Measurements from ENCODE around the gene CYP3A7. TPM values are rescaled to one million over a fixed set of nuclear protein-coding genes. Genes with fewer than 3 reads are reported as not detected.
"Not testable (repeated sequence)": the region's sequence is repeated elsewhere in the genome, so short reads cannot be mapped to it uniquely, and the experiment has no call there.

The CYP3A7 gene
- total RNA-seq, 1 donor from 2014 or later = not detected

DNA sequence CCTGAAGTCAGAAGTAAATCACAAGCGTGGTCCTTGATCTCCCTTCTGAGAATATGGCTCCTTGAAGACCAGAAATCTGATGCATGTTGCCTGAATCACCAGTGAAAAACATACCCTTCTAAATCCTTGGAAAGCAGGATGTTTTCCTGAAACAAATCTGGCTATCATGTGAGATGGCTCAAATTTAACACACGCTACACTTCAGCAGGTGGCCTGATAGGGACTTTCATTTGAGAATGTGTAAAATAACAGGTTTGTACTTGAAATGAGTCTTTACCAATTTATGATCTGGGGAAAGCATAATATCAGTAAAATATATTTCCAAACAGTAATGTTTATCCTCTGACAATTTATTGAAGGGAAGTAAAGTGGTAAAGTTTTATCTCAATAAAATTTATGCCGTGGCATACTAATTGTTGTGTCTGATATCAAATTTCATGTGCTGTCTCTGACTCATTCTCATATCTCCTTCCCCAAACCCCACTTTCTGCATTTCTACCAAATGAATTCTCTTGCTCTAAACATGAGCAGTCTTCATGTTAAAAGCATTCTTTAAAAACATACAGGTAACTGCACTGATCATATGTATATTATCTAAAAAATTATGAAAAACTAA lies 31.6 kb upstream of the CYP3A7 start:
- peaks cover 30% of the 10 kb centered on the region for H3K27me3 Mint-ChIP-seq (ENCODE audit: low read depth)
- no peaks in the 10 kb centered on the region for H3K36me3 Mint-ChIP-seq (ENCODE audit: low read depth)
- DNase-seq (ENCODE audit: low read depth, low spot score) = no peak
- no peaks in the 10 kb centered on the region for H3K4me1 Mint-ChIP-seq
- TF ChIP-seq, protein P1, sequence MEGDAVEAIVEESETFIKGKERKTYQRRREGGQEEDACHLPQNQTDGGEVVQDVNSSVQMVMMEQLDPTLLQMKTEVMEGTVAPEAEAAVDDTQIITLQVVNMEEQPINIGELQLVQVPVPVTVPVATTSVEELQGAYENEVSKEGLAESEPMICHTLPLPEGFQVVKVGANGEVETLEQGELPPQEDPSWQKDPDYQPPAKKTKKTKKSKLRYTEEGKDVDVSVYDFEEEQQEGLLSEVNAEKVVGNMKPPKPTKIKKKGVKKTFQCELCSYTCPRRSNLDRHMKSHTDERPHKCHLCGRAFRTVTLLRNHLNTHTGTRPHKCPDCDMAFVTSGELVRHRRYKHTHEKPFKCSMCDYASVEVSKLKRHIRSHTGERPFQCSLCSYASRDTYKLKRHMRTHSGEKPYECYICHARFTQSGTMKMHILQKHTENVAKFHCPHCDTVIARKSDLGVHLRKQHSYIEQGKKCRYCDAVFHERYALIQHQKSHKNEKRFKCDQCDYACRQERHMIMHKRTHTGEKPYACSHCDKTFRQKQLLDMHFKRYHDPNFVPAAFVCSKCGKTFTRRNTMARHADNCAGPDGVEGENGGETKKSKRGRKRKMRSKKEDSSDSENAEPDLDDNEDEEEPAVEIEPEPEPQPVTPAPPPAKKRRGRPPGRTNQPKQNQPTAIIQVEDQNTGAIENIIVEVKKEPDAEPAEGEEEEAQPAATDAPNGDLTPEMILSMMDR (conservative IDR thresholded peaks at IDR 0.05) = no peak
- H3K4me3 Mint-ChIP-seq = no peak overlapping the region
- no peaks in the 10 kb centered on the region for H3K9me3 Mint-ChIP-seq
- H3K27ac Mint-ChIP-seq (ENCODE audit: unreplicated experiment) = no peak overlapping the region

DNA sequence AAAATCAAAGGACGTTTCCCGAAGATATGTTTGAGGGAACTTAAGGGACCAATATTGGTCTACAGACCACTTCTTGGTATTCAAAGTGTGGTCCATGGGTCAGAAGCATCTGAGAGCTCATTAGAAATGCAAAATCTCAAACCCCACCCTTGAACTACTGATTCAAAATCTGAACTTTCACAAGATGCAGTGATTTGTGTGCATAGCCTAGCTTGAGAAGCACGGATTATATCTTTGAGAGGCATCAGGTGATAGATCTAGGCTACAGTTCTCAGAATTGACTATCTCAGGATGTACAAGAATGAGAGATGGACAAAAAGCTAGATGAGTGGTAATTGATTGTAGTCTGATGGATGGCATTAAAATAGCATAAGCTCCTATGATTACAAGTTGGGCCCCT lies 29.5 kb upstream of the CYP3A7 start:
- no peaks in the 10 kb centered on the region for H3K36me3 Mint-ChIP-seq (ENCODE audit: low read depth)
- no peaks in the 10 kb centered on the region for H3K4me1 Mint-ChIP-seq
- TF ChIP-seq, protein P1 (conservative IDR thresholded peaks at IDR 0.05) = no peak
- no peak overlapping the region for H3K27ac Mint-ChIP-seq (ENCODE audit: unreplicated experiment)
- no peak for DNase-seq (ENCODE audit: low read depth, low spot score)
- peaks cover 18% of the 10 kb centered on the region for H3K27me3 Mint-ChIP-seq (ENCODE audit: low read depth)
- H3K9me3 Mint-ChIP-seq = no peaks in the 10 kb centered on the region
- H3K4me3 Mint-ChIP-seq = no peak overlapping the region

DNA sequence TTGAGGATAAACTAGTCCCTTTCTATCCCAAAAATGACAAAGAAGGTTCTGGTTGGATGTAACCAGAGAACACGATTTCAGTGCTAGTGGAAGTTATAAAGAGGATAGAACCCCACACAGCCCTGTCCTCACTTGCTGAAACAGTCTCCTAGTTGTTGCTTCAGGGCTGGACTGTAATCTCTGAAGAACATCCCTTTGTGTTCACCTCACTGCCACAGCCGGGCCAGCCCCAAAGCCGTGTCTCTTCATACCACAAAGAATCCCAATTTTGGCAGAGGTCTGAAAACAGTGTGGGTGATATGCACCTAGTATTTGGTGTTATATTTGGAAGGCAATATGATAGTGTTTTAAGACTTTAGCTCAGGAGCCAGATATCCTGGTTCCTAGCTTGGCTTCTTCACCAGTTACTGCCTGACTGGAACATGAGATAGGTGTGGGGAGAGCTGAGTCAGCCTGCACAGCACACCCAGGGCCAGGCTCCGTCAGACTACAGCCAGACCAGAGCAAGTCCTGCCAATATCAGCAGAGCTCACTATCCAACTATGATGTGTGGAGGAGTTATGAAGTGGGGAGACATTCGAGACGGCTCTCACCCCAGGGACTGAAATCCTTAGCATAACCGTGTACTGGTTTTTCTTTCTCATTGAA lies 27.8 kb upstream of the CYP3A7 start:
- Mint-ChIP-seq H3K27me3 (ENCODE audit: low read depth) (peaks cover 18% of the 10 kb centered on the region), H3K27ac (ENCODE audit: unreplicated experiment) (no peak overlapping the region), H3K4me3 (no peak overlapping the region), H3K9me3 (no peaks in the 10 kb centered on the region), H3K36me3 (ENCODE audit: low read depth) (no peaks in the 10 kb centered on the region), H3K4me1 (no peaks in the 10 kb centered on the region)
- TF ChIP-seq, protein P1 (conservative IDR thresholded peaks at IDR 0.05) = no peak
- DNase-seq (ENCODE audit: low read depth, low spot score) = no peak

DNA sequence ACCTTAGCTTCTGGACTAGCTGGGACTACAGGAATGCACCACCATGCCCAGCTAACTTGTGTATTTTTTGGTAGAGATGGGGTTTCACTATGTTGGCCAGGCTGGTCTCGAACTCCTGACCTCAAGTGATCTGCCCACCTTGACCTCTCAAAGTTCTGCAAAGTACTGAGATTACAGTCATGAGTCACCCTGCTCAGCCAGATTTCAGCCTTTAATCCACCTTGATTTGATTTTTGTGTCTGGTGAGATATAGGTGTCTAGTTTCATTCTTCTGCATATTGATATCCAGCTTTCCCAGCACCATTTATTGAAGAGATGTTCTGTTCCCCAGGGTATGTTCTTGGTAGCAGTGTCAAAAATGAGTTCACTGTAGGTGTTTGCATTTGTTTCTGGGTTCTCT lies 20.1 kb upstream of the CYP3A7 start:
- H3K36me3 Mint-ChIP-seq (ENCODE audit: low read depth) = no peaks in the 10 kb centered on the region
- H3K27me3 Mint-ChIP-seq (ENCODE audit: low read depth) = peaks cover 45% of the 10 kb centered on the region
- H3K4me1 Mint-ChIP-seq = no peaks in the 10 kb centered on the region
- DNase-seq (ENCODE audit: low read depth, low spot score) = no peak
- no peak overlapping the region for H3K4me3 Mint-ChIP-seq
- TF ChIP-seq, protein P1 (conservative IDR thresholded peaks at IDR 0.05) = no peak
- H3K27ac Mint-ChIP-seq (ENCODE audit: unreplicated experiment) = no peak overlapping the region
- H3K9me3 Mint-ChIP-seq = no peaks in the 10 kb centered on the region

DNA sequence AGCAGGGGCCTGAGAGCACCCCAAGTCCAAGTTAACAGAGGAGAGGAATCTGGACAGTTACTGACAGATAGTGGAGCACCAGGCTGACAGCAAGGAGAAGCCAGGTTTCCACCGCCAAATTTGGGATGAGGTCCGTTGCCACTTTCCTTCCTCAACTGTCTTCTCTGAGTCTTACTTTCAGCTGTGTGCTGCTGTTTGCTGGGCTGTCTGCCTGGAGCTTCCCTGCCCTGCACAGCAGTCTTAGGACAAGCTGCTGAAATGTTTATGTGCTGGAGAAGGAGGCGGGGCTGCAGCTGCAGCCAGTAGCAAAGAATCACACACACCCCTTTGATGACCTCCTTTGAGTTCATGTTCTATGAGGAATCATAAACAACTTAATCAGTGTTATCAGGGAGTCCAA lies 17.4 kb upstream of the CYP3A7 start:
- Mint-ChIP-seq H3K36me3 (ENCODE audit: low read depth) (no peaks in the 10 kb centered on the region), H3K4me3 (no peak overlapping the region), H3K27ac (ENCODE audit: unreplicated experiment) (no peak overlapping the region), H3K27me3 (ENCODE audit: low read depth) (peaks cover 46% of the 10 kb centered on the region), H3K9me3 (no peaks in the 10 kb centered on the region), H3K4me1 (peaks cover 9% of the 10 kb centered on the region)
- no peak for DNase-seq (ENCODE audit: low read depth, low spot score)
- TF ChIP-seq, protein P1 (conservative IDR thresholded peaks at IDR 0.05) = no peak

DNA sequence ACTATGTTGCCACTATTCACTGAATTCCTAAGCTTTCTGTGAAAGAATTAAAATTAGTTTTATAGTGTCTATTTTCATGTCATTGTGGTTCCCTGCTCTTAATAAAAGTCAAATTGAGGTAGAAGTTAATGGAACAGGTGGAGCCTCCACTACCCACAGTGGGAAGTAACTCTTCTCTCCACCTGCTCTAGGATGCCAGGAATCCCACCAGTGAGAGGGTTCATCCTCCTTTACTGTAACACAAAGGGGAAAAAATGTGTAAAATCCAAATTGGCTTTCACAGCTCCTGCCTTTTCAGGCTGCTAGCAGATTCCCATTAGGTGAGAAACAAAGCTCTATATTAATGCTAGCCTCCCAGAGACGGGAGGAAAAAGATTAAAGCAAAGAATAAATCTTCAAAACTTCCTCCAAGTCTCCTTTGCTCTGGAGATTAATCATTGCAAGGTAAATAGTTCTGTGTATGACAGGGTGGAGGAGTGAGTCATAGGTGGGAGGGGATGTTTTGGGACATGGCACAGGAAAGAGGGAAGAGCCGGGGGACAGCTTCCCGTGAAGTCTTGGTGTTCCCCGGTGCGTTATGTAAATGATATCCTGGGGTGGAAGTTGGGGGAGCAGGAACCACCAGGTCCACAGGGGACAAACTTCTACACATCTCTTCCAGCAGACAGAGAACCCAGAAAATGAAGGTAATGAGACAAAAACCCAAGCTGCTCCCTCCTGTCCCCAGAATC lies 16.5 kb upstream of the CYP3A7 start:
- H3K27ac Mint-ChIP-seq (ENCODE audit: unreplicated experiment); H3K9me3 Mint-ChIP-seq: not testable (repeated sequence)

More for the DNA sequence above, 16.5 kb upstream of the CYP3A7 start:
- H3K36me3 Mint-ChIP-seq (ENCODE audit: low read depth); H3K4me1 Mint-ChIP-seq; DNase-seq (ENCODE audit: low read depth, low spot score); H3K4me3 Mint-ChIP-seq: not testable (repeated sequence)
- H3K27me3 Mint-ChIP-seq (ENCODE audit: low read depth) = peaks cover 46% of the 10 kb centered on the region
